K562 (cell line): Measurements from ENCODE around the gene MAGI1.

Experiments used
- KLF13 ChIP-seq: fragments of 450-650 bp; IDR thresholded peaks from 2 replicates; pipeline ENCODE4 v1.6.1; 2016; ENCODE audit warnings: missing genetic modification characterization, low read depth, mild to moderate bottlenecking, missing compliant biosample characterization, moderate library complexity, borderline replicate concordance
- MXI1 ChIP-seq: IDR thresholded peaks from 2 replicates; pipeline ENCODE4 v1.6.1; 2011; ENCODE audit warnings: low read depth, mild to moderate bottlenecking, improper control_type of control experiment, low read length
- NCOR1 ChIP-seq: fragments of 450-650 bp; IDR thresholded peaks from 2 replicates; pipeline ENCODE4 v1.6.1; 2016; ENCODE audit warnings: mild to moderate bottlenecking, moderate library complexity
- ZNF121 ChIP-seq: sonication (generic); formaldehyde crosslinking; conservative IDR thresholded peaks from 2 replicates; pipeline ENCODE4 v1.8.0; 2022; ENCODE audit warnings: missing genetic modification reagents
- ZNF232 ChIP-seq: sonication (generic); formaldehyde crosslinking; IDR thresholded peaks from 2 replicates; pipeline ENCODE4 v1.8.0; 2022; ENCODE audit warnings: mild to moderate bottlenecking, missing genetic modification reagents
- TF ChIP-seq, protein P1 (sequence below): fragments of 450-650 bp; IDR thresholded peaks from 2 replicates; pipeline ENCODE4 v1.6.1; 2016; ENCODE audit warnings: mild to moderate bottlenecking
- TF ChIP-seq, protein P2 (sequence below): fragments of 250-450 bp; sonication (Bioruptor Pico); IDR thresholded peaks from 2 replicates; pipeline ENCODE4 v1.4.0; 2020; ENCODE audit warnings: borderline replicate concordance
- TF ChIP-seq, protein P3 (sequence below): fragments of 450-650 bp; IDR thresholded peaks from 2 replicates; pipeline ENCODE4 v1.6.1; 2017; ENCODE audit warnings: mild to moderate bottlenecking, moderate library complexity

DNA sequence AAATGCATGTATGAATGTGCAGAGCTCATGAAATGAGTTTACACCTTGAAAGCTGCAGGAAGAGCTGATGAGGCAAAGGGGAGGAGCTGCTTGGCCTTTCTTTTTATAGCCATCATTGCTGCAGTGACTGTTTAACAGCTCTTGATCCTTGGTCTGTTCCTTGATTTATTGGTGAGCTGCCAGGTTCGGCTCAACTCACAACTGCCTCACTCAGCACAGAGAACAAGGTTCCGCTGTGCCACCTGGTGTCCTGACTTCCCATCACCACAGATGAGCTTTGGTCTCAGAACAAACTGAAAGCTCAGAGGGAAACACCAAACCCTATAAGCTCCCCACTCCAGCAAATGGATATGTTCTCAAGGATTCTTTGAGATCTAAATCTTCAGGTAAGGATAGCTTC is 626.1 kb downstream of the MAGI1 start:
- TF ChIP-seq, protein P1, sequence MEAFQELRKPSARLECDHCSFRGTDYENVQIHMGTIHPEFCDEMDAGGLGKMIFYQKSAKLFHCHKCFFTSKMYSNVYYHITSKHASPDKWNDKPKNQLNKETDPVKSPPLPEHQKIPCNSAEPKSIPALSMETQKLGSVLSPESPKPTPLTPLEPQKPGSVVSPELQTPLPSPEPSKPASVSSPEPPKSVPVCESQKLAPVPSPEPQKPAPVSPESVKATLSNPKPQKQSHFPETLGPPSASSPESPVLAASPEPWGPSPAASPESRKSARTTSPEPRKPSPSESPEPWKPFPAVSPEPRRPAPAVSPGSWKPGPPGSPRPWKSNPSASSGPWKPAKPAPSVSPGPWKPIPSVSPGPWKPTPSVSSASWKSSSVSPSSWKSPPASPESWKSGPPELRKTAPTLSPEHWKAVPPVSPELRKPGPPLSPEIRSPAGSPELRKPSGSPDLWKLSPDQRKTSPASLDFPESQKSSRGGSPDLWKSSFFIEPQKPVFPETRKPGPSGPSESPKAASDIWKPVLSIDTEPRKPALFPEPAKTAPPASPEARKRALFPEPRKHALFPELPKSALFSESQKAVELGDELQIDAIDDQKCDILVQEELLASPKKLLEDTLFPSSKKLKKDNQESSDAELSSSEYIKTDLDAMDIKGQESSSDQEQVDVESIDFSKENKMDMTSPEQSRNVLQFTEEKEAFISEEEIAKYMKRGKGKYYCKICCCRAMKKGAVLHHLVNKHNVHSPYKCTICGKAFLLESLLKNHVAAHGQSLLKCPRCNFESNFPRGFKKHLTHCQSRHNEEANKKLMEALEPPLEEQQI, result no peak
- TF ChIP-seq ZNF121 (CRISPR knock-in tag) (no peak), MXI1 (no peak), ZNF232 (CRISPR knock-in tag) (no peak), KLF13 (no peak), NCOR1 (no peak)
- TF ChIP-seq, protein P2, sequence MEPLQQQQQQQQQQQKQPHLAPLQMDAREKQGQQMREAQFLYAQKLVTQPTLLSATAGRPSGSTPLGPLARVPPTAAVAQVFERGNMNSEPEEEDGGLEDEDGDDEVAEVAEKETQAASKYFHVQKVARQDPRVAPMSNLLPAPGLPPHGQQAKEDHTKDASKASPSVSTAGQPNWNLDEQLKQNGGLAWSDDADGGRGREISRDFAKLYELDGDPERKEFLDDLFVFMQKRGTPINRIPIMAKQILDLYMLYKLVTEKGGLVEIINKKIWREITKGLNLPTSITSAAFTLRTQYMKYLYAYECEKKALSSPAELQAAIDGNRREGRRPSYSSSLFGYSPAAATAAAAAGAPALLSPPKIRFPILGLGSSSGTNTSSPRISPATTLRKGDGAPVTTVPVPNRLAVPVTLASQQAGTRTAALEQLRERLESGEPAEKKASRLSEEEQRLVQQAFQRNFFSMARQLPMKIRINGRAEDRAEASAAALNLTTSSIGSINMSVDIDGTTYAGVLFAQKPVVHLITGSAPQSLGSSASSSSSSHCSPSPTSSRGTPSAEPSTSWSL (CRISPR knock-in tag), result no peak
- TF ChIP-seq, protein P3, sequence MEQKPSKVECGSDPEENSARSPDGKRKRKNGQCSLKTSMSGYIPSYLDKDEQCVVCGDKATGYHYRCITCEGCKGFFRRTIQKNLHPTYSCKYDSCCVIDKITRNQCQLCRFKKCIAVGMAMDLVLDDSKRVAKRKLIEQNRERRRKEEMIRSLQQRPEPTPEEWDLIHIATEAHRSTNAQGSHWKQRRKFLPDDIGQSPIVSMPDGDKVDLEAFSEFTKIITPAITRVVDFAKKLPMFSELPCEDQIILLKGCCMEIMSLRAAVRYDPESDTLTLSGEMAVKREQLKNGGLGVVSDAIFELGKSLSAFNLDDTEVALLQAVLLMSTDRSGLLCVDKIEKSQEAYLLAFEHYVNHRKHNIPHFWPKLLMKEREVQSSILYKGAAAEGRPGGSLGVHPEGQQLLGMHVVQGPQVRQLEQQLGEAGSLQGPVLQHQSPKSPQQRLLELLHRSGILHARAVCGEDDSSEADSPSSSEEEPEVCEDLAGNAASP, result no peak
